OCI-LY7 (cell line): ENCODE data around the gene BCL2L12.

Source experiments
- CTCF ChIP-seq: fragments of 200-600 bp; sonication (generic); conservative IDR thresholded peaks from 2 replicates; pipeline ENCODE4 v1.5.1; 2014; ENCODE audit warnings: mild to moderate bottlenecking, antibody characterized with exemption, low read length, moderate library complexity, mixed read lengths
- EZH2phosphoT487 ChIP-seq: fragments of 200-600 bp; sonication (generic); IDR thresholded peaks from 2 replicates; pipeline ENCODE4 v1.6.1; 2018; ENCODE audit warnings: low read depth, borderline replicate concordance, mild to moderate bottlenecking, mixed run types, antibody characterized with exemption, low read length, moderate library complexity, mixed read lengths

- TF ChIP-seq CTCF (no peak), EZH2phosphoT487 (no peak)
Observed at GRCh38 chr19:49696115-49696514, 30.4 kb downstream of the BCL2L12 start.
